ENCODE results near the gene PITHD1.
A peak's percentile ranks its signal among the peaks of the same experiment; 100 is the strongest.
"Not testable (repeated sequence)": the region's sequence is repeated elsewhere in the genome, so short reads cannot be mapped to it uniquely, and the experiment has no call there.

PITHD1 gene, protein sequence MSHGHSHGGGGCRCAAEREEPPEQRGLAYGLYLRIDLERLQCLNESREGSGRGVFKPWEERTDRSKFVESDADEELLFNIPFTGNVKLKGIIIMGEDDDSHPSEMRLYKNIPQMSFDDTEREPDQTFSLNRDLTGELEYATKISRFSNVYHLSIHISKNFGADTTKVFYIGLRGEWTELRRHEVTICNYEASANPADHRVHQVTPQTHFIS

GRCh38 chr1:23777979-23778814, at the start of gene PITHD1:
Gene PITHD1, plus strand, starts transcription at chr1:23778418. Its CDS starts 98 bp downstream, at chr1:23778516.
- peak; percentile 78 for DNase-seq (ENCODE audit: low spot score)

DNA sequence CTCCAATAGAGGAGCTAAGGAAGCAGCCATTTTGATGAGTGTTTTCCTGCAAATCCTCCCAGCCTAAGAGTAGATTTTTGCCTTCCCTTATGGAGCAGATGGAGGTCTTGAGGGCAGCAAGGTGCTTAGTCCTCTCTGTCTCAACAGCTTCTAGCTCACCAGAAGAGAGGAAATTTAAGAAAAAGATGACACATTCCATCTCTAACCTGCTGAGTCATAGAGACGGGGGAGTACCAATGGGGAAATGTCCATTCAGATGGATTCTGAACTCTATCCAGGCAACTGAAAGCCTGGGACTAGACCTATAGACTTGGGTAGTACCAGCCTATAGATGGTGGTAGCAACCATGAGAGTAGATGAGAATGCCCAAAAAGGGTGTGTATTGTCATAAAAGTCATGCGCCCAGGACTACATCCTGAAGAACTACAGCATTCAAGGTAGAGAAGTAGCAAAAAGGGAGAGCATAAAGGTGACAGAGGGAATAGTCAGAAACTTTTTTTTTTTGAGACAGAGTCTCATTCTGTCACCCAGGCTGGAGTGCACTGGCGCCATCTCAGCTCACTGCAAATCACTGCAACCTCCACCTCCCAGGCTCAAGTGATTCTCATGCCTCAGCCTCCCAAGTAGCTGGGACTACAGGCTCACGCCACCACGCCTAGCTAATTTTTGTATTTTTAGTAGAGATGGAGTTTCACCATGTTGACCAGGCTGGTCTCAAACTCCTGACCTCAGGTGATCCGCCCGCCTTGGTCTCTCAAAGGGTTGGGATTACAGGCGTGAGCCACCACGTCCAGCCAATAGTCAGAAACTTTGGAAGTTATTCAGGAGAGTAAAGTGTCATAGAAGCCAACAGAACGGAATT, 45.6 kb upstream of the PITHD1 start:
- no peak for DNase-seq (ENCODE audit: low spot score)

DNA sequence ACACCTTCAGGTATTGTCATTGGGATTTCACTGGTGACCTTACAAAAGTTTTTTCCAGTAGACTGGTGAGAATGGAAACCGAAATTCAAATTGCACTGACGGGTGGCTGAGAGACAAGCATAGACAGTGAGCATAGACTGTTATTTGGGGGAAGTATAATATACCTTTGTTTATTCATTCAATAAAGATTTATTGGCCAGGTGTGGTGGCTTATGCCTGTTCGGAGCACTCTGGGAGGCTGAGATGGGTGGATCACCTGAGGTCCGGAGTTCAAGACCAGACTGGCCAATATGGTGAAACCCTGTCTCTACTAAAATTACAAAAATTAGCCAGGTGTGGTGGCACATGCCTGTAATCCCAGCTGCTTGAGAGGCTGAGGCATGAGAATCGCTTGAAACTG, 44.9 kb upstream of the PITHD1 start:
- not testable (repeated sequence) for DNase-seq (ENCODE audit: low spot score)

DNA sequence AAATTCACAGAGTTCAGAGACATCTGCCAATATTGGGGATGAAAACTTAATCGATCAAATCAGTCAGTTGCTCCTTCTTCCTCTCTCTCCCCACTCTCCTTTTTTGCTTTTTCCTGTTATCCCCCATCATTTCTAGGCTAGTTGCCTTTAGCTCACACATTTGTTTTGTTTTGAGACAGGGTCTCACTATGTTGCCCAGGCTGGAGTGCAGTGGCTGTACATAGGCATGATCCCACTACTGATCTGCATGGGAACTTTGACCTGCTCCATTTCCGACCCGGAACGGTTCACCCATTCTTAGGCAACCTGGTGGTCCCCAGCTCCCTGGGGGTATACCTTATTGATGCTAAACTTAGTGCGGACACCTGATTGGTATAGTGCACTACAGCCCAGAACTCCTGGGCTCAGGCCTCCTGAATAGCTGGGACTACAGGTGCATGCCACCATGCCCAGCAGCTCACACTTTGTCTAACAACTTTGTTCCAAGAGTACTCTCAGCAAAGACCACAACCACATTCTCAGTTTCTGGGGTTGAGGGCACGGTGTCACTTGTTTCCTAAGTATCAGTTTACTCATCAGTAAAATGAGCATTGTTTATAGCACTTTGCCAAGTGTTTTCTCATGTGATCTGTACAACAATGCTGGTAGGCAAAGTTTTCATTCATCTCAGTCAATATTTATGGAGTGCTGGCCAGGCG, 41.6 kb upstream of the PITHD1 start:
- no peak for DNase-seq (ENCODE audit: low spot score)

GRCh38 chr1:23741609-23742008, 36.6 kb upstream of the PITHD1 start:
- DNase-seq (ENCODE audit: low spot score): no peak

DNA sequence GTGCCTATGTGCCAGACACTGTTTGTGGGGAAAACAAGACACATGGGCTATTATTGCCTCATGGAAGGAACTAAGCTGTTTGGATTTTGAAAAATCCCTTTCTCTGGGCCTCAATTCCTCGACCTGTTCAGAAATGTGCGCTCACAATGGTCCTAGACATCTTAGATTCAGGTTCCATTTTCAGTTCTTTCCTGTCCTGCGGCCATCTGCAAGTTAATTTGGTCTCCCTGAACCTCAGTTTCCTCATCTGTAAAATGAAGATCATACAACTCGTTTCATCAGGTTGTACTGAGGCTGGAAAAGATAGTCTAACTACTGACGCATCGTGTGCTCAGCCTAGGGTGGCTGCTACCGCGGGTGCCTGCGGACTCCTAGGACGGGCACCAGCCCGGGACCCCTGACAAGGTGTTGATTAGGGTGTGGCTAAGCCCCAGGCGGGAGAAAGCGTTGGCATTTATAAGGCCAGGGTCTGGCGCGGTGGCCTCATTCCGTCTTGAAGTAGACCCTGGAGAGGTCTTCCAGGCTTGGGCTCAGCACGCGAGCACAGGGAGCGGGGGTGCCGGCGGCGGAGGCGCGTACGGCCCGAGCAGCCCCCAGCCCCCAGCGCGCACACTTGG, 35.4 kb upstream of the PITHD1 start:
- DNase-seq (ENCODE audit: low spot score): no peak

DNA sequence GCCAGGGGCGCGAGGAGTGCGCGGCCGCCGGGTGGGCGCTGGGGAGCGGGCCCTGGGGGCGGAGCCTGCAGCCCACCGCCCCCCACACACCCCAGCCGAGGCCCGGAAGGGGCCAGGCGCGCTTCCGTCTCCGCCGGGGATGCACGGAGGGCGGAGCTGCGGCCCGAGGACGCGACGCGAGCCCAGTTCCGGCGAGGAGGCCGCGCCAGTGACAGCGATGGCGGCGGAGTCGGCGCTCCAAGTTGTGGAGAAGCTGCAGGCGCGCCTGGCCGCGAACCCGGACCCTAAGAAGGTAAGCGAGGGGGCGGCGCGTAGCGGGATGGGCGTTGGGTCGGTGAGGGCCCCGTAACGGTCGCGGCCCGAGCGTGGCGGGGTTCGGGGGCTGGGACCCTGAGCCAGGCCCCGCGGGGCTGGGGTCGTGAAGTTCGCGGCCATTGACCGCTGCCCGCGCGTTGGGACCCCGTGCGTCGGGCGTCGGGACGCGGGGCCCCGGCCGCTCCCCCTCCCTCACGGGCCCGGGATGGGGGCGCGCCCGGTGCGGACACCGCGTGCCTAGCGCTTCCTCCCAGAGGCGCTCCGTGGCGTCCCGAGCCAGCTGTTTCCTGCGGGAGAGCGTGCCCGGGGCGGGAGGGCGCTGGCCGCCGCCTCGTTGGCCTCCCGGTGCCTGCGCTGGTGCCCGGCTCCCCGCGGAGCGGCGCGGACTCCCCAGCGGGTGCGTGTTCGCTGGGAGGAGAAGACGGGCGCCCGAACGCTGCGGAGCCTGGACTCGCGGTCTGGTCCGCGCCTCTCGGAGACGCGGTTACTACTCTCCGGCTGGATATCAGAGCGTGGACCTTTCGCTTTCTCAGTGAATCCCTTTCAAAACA, 34.7 kb upstream of the PITHD1 start, which contains the start of gene ELOA:
Gene ELOA (plus strand): TSS at position 185 of the 866 bp plus-strand sequence. CDS start 33 bp downstream, at position 218.
- peak; percentile 68 for DNase-seq (ENCODE audit: low spot score)

DNA sequence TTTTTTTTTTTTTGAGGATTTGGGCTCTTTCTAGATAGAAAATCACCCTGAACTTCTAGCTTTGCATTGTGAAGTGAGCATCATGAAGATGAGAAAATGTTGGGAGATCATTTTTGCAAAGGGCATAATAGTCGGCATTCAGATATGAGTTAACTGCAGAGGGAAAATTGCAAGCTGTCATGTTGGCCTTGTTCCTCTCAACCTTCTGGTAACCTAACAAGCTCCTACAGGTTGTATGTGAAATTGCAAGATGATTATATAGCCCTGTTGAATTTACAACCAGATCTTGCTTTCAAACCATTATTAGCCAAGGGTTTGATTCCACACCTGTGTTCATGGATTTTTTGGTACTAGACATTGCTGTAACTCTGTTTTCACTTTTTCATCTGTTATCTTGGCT, 32.7 kb upstream of the PITHD1 start:
- DNase-seq (ENCODE audit: low spot score): no peak

GRCh38 chr1:23748016-23748415, 30.2 kb upstream of the PITHD1 start:
- DNase-seq (ENCODE audit: low spot score): no peak

DNA sequence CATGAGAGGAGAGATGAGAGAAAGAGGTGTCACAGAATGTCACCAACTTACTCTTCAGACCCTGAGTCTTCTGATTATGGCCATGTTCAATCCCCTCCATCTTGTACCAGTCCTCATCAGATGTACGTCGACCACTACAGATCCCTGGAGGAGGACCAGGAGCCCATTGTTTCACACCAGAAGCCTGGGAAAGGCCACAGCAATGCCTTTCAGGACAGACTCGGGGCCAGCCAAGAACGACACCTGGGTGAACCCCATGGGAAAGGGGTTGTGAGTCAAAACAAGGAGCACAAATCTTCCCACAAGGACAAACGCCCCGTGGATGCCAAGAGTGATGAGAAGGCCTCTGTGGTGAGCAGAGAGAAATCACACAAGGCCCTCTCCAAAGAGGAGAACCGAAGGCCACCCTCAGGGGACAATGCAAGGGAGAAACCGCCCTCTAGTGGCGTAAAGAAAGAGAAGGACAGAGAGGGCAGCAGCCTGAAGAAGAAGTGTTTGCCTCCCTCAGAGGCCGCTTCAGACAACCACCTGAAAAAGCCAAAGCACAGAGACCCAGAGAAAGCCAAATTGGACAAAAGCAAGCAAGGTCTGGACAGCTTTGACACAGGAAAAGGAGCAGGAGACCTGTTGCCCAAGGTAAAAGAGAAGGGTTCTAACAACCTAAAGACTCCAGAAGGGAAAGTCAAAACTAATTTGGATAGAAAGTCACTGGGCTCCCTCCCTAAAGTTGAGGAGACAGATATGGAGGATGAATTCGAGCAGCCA, 27.0 kb upstream of the PITHD1 start:
- no peak for DNase-seq (ENCODE audit: low spot score)

GRCh38 chr1:23751815-23752200, 26.4 kb upstream of the PITHD1 start:
- no peak for DNase-seq (ENCODE audit: low spot score)

GRCh38 chr1:23752909-23753308, 25.3 kb upstream of the PITHD1 start:
- DNase-seq (ENCODE audit: low spot score): no peak

DNA sequence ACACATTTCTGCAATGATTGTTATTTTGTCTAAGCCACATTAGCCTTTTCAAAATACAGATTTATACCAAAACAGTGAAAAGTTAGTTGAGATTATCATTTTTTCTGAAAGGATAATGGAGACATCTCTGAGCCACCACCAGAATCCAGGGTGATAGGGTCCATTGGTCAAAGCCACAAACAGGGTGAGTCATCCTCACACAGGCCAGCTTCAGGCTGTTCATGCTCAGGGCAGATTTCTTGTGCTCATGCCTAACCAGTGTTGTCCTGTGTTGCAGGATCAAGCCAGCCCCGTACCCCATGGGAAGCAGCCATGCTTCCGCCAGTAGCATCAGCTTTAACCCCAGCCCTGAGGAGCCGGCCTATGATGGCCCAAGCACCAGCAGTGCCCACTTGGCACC, 21.5 kb upstream of the PITHD1 start:
- DNase-seq (ENCODE audit: low spot score): no peak

DNA sequence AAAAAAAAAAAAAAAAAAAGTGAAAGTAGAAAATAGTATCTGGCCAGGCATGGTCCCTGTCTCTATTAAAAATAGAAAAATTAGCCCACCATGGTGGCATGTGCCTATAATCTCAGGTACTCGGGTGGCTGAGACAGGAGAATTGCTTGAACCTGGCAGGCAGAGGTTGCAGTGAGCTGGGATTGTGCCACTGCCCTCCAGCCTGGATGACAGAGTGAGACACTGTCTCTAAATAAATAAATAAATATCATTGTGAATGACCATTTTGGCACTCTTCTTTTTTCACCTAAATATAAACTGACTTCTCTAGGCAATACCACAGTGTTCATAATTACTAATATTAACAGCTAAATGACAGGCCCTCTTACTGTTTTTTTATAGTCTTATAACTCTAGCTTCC, 20.4 kb upstream of the PITHD1 start:
- no peak for DNase-seq (ENCODE audit: low spot score)

- peak; percentile 85 for DNase-seq (ENCODE audit: low spot score)
Measured at GRCh38 chr1:23759277-23759676, 18.9 kb upstream of the PITHD1 start.

DNA sequence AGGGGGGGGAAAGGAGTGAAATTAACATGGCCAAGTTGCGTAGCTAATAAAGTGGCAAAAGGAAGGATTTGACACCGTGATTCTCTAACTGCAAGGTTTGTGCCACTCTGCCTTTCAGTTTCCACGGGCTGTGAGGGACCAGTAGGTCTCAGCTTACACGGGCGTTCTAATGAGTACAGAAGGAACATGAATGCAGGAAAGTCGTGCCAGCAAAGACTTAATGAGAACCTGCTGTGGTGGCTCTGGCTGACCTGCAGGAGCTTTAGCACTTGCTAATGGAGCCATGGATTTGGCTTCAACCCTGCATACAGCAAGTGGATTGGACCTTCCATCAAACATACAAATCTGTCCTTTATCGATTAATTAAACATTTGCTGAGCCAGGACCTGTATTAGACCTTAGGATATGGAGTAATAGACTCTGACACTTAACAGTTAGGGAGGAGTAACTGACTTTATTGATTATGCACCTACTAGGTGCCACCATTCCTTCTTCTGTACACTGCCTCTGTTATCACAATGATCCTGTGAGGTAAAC, 15.1 kb upstream of the PITHD1 start:
- no peak for DNase-seq (ENCODE audit: low spot score)

GRCh38 chr1:23768733-23769132, 9.5 kb upstream of the PITHD1 start:
- DNase-seq (ENCODE audit: low spot score): no peak

- peak; percentile 65 for DNase-seq (ENCODE audit: low spot score)
Measured at GRCh38 chr1:23772049-23772853, 6.0 kb upstream of the PITHD1 start.

GRCh38 chr1:23772854-23773242, 5.4 kb upstream of the PITHD1 start:
- no peak for DNase-seq (ENCODE audit: low spot score)
